PC-3 (cell line): ENCODE data around the gene OSBPL6. TPM values are rescaled to one million over a fixed set of nuclear protein-coding genes. Genes with fewer than 3 reads are reported as not detected.

ENCODE experiments used
- ATAC-seq: fragments of 200-7000 bp; cut with Tn5 transposase; 2 replicates; pipeline ENCODE4 v1.9.1; 2020; ENCODE audit warnings: mild to moderate bottlenecking, moderate library complexity
- BruUV-seq: library from RNA; stranded (reverse); fragments of 400-500 nt; replicated peaks from 2 replicates; lab custom pipeline; 2021; lab: Mats Ljungman, UMichigan
- CTCF ChIA-PET: fragments of 300-600 bp; sonication (Branson Sonifier 250); formaldehyde crosslinking; loops from one replicate; lab custom pipeline; 2022; ENCODE audit warnings: antibody characterized with exemption; lab: Charles Lee
- POLR2A ChIA-PET: fragments of 300-600 bp; sonication (Branson Sonifier 250); formaldehyde crosslinking; loops from one replicate; lab custom pipeline; 2022; ENCODE audit warnings: antibody characterized with exemption; ENCODE audit not compliant: unreplicated experiment; lab: Charles Lee
- DNase-seq: peaks from one replicate; pipeline ENCODE4 v3.0.0-alpha.2; 2015
- H2AFZ ChIP-seq: fragments of 300-600 bp; sonication (generic); 2 replicates; pipeline ENCODE4 v1.6.0; 2016; ENCODE audit warnings: antibody characterized with exemption, low read length
- H3F3A ChIP-seq: fragments of 300-600 bp; sonication (generic); one replicate; pipeline ENCODE4 v1.6.0; 2017; ENCODE audit warnings: antibody characterized with exemption, low read length, control low read depth, mild to moderate bottlenecking; ENCODE audit not compliant: unreplicated experiment
- H3K27ac ChIP-seq: fragments of 300-600 bp; sonication (generic); 2 replicates; pipeline ENCODE4 v1.5.1; 2016; ENCODE audit warnings: mild to moderate bottlenecking, low read length
- H3K27me3 ChIP-seq: fragments of 300-600 bp; sonication (generic); 2 replicates; pipeline ENCODE4 v1.6.1; 2016; ENCODE audit warnings: low read length, mixed read lengths
- H3K36me3 ChIP-seq: fragments of 300-600 bp; sonication (generic); 2 replicates; pipeline ENCODE4 v1.6.1; 2016; ENCODE audit warnings: low read depth, mixed run types, low read length, mixed read lengths
- H3K4me1 ChIP-seq: fragments of 300-600 bp; sonication (generic); 2 replicates; pipeline ENCODE4 v1.5.1; 2016; ENCODE audit warnings: low read length; ENCODE audit not compliant: insufficient read depth
- H3K4me2 ChIP-seq: fragments of 300-600 bp; sonication (generic); 2 replicates; pipeline ENCODE4 v1.6.0; 2016; ENCODE audit warnings: low read length
- H3K4me3 ChIP-seq: fragments of 300-600 bp; sonication (generic); 2 replicates; pipeline ENCODE4 v1.5.1; 2016; ENCODE audit warnings: mild to moderate bottlenecking, low read length, mixed read lengths
- H3K79me2 ChIP-seq: fragments of 300-600 bp; sonication (generic); 2 replicates; pipeline ENCODE4 v1.6.1; 2017; ENCODE audit warnings: low read length, mixed read lengths
- H3K9ac ChIP-seq: fragments of 300-600 bp; sonication (generic); 2 replicates; pipeline ENCODE4 v1.6.0; 2016; ENCODE audit warnings: mild to moderate bottlenecking, low read length
- H3K9me2 ChIP-seq: fragments of 300-600 bp; sonication (generic); replicated peaks from 2 replicates; pipeline ENCODE4 v1.6.1; 2016; ENCODE audit warnings: mixed run types, low read length, mixed read lengths
- H3K9me3 ChIP-seq: fragments of 300-600 bp; sonication (generic); 2 replicates; pipeline ENCODE4 v1.6.1; 2016; ENCODE audit warnings: low read length, mixed read lengths
- H4K20me1 ChIP-seq: fragments of 300-600 bp; sonication (generic); 2 replicates; pipeline ENCODE4 v1.6.1; 2016; ENCODE audit warnings: low read length, mixed read lengths
- EZH2 ChIP-seq: fragments of 300-600 bp; sonication (generic); IDR thresholded peaks from one replicate; pipeline ENCODE4 v1.6.1; 2017; ENCODE audit warnings: antibody characterized with exemption, mild to moderate bottlenecking, low read length; ENCODE audit not compliant: unreplicated experiment
- EZH2phosphoT487 ChIP-seq: fragments of 300-600 bp; sonication (generic); IDR thresholded peaks from 2 replicates; pipeline ENCODE4 v1.6.1; 2018; ENCODE audit warnings: mild to moderate bottlenecking, antibody characterized with exemption, low read length, borderline replicate concordance
- intact Hi-C: fragments of 100-400 bp; cut with micrococcal nuclease; formaldehyde crosslinking; loops from 2 replicates; pipeline ENCODE4 v1.9.0; 2023
- total RNA-seq: library from RNA; depleted of rRNA; stranded (reverse); fragments of >200 nt; gene quantifications from 2 replicates; pipeline ENCODE4 v1.2.3, GENCODE V29; 2014
- TF ChIP-seq, protein P1 (sequence below): fragments of 300-600 bp; sonication (generic); conservative IDR thresholded peaks from 2 replicates; pipeline ENCODE4 v1.5.1; 2017; ENCODE audit warnings: antibody characterized with exemption, low read depth, mild to moderate bottlenecking, low read length

OSBPL6 gene
- total RNA-seq, 1 experiment from 2014 or later = 4.0 TPM

GRCh38 chr2:178265851-178266250 is 71.5 kb downstream of the OSBPL6 start:
- Histone ChIP-seq H3K9ac (no peak overlapping the region), H3K4me1 (no peaks in the 10 kb centered on the region), H2AFZ (no peak overlapping the region), H3K4me3 (no peak overlapping the region), H3K36me3 (no peaks in the 10 kb centered on the region), H3K79me2 (no peaks in the 10 kb centered on the region), H3K9me3 (no peaks in the 10 kb centered on the region), H3K9me2 (no peaks in the 10 kb centered on the region), H3F3A (no peaks in the 10 kb centered on the region), H4K20me1 (no peaks in the 10 kb centered on the region), H3K27ac (no peak overlapping the region), H3K27me3 (no peaks in the 10 kb centered on the region), H3K4me2 (no peak overlapping the region)
- POLR2A ChIA-PET = no interaction called here
- TF ChIP-seq EZH2 = no peak
- TF ChIP-seq EZH2phosphoT487 = no peak
- TF ChIP-seq, protein P1, sequence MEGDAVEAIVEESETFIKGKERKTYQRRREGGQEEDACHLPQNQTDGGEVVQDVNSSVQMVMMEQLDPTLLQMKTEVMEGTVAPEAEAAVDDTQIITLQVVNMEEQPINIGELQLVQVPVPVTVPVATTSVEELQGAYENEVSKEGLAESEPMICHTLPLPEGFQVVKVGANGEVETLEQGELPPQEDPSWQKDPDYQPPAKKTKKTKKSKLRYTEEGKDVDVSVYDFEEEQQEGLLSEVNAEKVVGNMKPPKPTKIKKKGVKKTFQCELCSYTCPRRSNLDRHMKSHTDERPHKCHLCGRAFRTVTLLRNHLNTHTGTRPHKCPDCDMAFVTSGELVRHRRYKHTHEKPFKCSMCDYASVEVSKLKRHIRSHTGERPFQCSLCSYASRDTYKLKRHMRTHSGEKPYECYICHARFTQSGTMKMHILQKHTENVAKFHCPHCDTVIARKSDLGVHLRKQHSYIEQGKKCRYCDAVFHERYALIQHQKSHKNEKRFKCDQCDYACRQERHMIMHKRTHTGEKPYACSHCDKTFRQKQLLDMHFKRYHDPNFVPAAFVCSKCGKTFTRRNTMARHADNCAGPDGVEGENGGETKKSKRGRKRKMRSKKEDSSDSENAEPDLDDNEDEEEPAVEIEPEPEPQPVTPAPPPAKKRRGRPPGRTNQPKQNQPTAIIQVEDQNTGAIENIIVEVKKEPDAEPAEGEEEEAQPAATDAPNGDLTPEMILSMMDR = no peak
- intact Hi-C loops = no loop called here
- CTCF ChIA-PET = no interaction called here
- BruUV-seq = no TSS peak
- ATAC-seq = no peak
- no peak for DNase-seq

- TF ChIP-seq EZH2 (no peak), EZH2phosphoT487 (no peak)
- TF ChIP-seq, protein P1 = no peak
- Histone ChIP-seq H2AFZ (no peak overlapping the region), H3K4me1 (no peaks in the 10 kb centered on the region), H3K27ac (no peak overlapping the region), H3K4me2 (no peak overlapping the region), H3K36me3 (no peaks in the 10 kb centered on the region), H4K20me1 (no peaks in the 10 kb centered on the region), H3K4me3 (no peak overlapping the region), H3K9me2 (no peaks in the 10 kb centered on the region), H3F3A (no peaks in the 10 kb centered on the region), H3K27me3 (no peaks in the 10 kb centered on the region), H3K9ac (no peak overlapping the region), H3K79me2 (no peaks in the 10 kb centered on the region), H3K9me3 (no peaks in the 10 kb centered on the region)
- ChIA-PET POLR2A (no interaction called here), CTCF (no interaction called here)
- no peak for DNase-seq
- no peak for ATAC-seq
- intact Hi-C loops = no loop called here
- no TSS peak for BruUV-seq
Observed at GRCh38 chr2:178266445-178266844, 72.1 kb downstream of the OSBPL6 start.

DNA sequence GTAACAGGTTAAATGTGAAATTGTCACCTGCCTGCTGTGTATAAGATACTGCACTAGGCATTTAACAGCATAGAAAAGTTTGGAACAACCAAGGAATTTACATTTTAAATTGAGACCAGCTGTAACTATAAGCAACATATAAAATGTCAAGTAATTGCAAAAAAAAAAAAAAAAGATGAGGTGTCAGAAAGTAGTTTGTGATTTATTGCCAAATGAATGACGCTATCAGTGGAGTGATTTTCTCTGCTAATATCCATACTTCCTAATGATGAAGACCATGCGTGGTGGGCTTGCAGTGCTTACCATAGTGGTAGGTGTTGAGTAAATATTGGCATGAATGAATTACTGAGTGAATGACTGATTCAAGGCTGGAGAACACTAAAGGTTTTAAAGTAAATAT is 73.3 kb downstream of the OSBPL6 start:
- POLR2A ChIA-PET = no interaction called here
- Histone ChIP-seq H3K9me2 (no peaks in the 10 kb centered on the region), H3K27me3 (no peaks in the 10 kb centered on the region), H2AFZ (no peak overlapping the region), H3F3A (no peaks in the 10 kb centered on the region), H4K20me1 (no peaks in the 10 kb centered on the region), H3K4me3 (no peak overlapping the region), H3K9ac (no peak overlapping the region), H3K4me1 (no peaks in the 10 kb centered on the region), H3K9me3 (no peaks in the 10 kb centered on the region), H3K27ac (no peak overlapping the region), H3K36me3 (no peaks in the 10 kb centered on the region), H3K79me2 (no peaks in the 10 kb centered on the region), H3K4me2 (no peak overlapping the region)
- CTCF ChIA-PET = no interaction called here
- no peak for DNase-seq
- TF ChIP-seq EZH2 (no peak), EZH2phosphoT487 (no peak)
- TF ChIP-seq, protein P1 = no peak
- no TSS peak for BruUV-seq
- no peak for ATAC-seq
- intact Hi-C loops = no loop called here
